HG03442 (cell line): ENCODE measurements around the gene PHF13.
A peak's percentile ranks its signal among the peaks of the same experiment; 100 is the strongest.

Source experiments
- ATAC-seq: cut with Tn5 transposase; IDR thresholded peaks from one replicate; pipeline ENCODE4 v1.9.1; 2021; ENCODE audit warnings: mild to moderate bottlenecking, moderate library complexity; ENCODE audit not compliant: unreplicated experiment

Gene PHF13

GRCh38 chr1:6601049-6601922, 12.2 kb upstream of the PHF13 start:
- ATAC-seq = peak; percentile 31

GRCh38 chr1:6601923-6602668, 11.4 kb upstream of the PHF13 start:
- peak; percentile 6 for ATAC-seq

GRCh38 chr1:6602669-6603237, 10.8 kb upstream of the PHF13 start, which contains the start of gene KLHL21:
Gene KLHL21, minus strand, starts transcription at chr1:6602869. Its CDS starts 52 bp downstream, at chr1:6602817.
- ATAC-seq = peak; percentile 50

GRCh38 chr1:6603238-6603914, 10.2 kb upstream of the PHF13 start:
- ATAC-seq = no peak

GRCh38 chr1:6603915-6604558, 9.5 kb upstream of the PHF13 start:
- no peak for ATAC-seq

GRCh38 chr1:6612641-6613360, 730 bp upstream of the PHF13 start:
- ATAC-seq = no peak

GRCh38 chr1:6614019-6614928, 743 bp downstream of the PHF13 start:
- ATAC-seq = no peak

- ATAC-seq = no peak
Observed at GRCh38 chr1:6614929-6615785, 1.6 kb downstream of the PHF13 start.

GRCh38 chr1:6619045-6619444, 5.5 kb downstream of the PHF13 start:
- no peak for ATAC-seq

GRCh38 chr1:6621429-6622391, 8.2 kb downstream of the PHF13 start:
- ATAC-seq = no peak

GRCh38 chr1:6622396-6623152, 9.0 kb downstream of the PHF13 start:
- ATAC-seq = no peak

- no peak for ATAC-seq
Observed at GRCh38 chr1:6623269-6623965, 9.9 kb downstream of the PHF13 start.

- ATAC-seq = peak; percentile 71
Observed at GRCh38 chr1:6624710-6625583, 11.4 kb downstream of the PHF13 start, which contains the start of gene THAP3. Gene THAP3, plus strand, starts transcription at chr1:6624868. Its CDS starts 351 bp downstream, at chr1:6625219.

- ATAC-seq = no peak
Observed at GRCh38 chr1:6625584-6626149, 12.1 kb downstream of the PHF13 start.
